Astrocyte (in vitro differentiated cells and primary cell): ENCODE results near the gene CUL2.

ENCODE experiments used
- CTCF ChIP-seq: IDR thresholded peaks from 2 replicates; pipeline ENCODE4 v1.5.1; 2011; ENCODE audit warnings: low read depth, mild to moderate bottlenecking, inconsistent platforms, low read length, moderate library complexity; ENCODE audit not compliant: insufficient read depth
- EZH2 ChIP-seq: IDR thresholded peaks from 2 replicates; pipeline ENCODE4 v1.6.1; 2012; ENCODE audit warnings: mild to moderate bottlenecking, low read length, inconsistent platforms; ENCODE audit not compliant: insufficient read depth

GRCh38 chr10:35017608-35018007 is 72.5 kb downstream of the CUL2 start:
- TF ChIP-seq CTCF (no peak), EZH2 (no peak)
